Esophagus muscularis mucosa (tissue), 4 donors: ENCODE results near the gene ALDH8A1. TPM values are rescaled to one million over a fixed set of nuclear protein-coding genes. Genes with fewer than 3 reads are reported as not detected.

Experiments
- DNase-seq: peaks from one replicate; pipeline ENCODE4 v3.0.0-alpha.2; 2017; ENCODE audit errors: extremely low spot score
- H3K27ac ChIP-seq, 4 donors: fragments of 200-600 bp; sonication (generic); replicated peaks in 1 of 4; 1 replicate in 3 of 4; 2 replicates in 1 of 4; pipeline ENCODE4 v1.5.1; 2016 to 2019; ENCODE audit warnings: mild to moderate bottlenecking in 1 of 4
- H3K27me3 ChIP-seq, 4 donors: fragments of 200-600 bp; sonication (generic); one replicate each; pipeline versions ENCODE4 v1.5.1 to v1.6.0; 2016 to 2019
- H3K36me3 ChIP-seq, 4 donors: fragments of 200-600 bp; sonication (generic); one replicate each; pipeline ENCODE4 v1.5.1; 2016 to 2019
- H3K4me1 ChIP-seq, 4 donors: fragments of 200-600 bp; sonication (generic); one replicate each; pipeline ENCODE4 v1.5.1; 2016 to 2019
- H3K4me3 ChIP-seq, 4 donors: fragments of 200-600 bp; sonication (generic); 1 replicate in 2 of 4; 2 replicates in 2 of 4; pipeline ENCODE4 v1.5.1; 2016 to 2019; ENCODE audit warnings: mild to moderate bottlenecking in 4 of 4, moderate library complexity in 1 of 4
- H3K9me3 ChIP-seq, 4 donors: fragments of 200-600 bp; sonication (generic); 1 replicate in 3 of 4; 2 replicates in 1 of 4; pipeline ENCODE4 v1.5.1; 2016 to 2019
- CTCF ChIP-seq, 3 experiments: fragments of 200-600 bp in 2 of 3; fragments of 450-650 bp in 1 of 3; sonication (generic) in 2 of 3; IDR thresholded peaks; one replicate each; pipeline ENCODE4 v1.5.1; 2017 to 2019; ENCODE audit warnings: antibody characterized with exemption in 3 of 3, mild to moderate bottlenecking in 2 of 3, moderate library complexity in 1 of 3
- EP300 ChIP-seq: sonication (generic); formaldehyde crosslinking; IDR thresholded peaks from one replicate; pipeline ENCODE4 v1.6.1; 2017; ENCODE audit warnings: antibody characterized with exemption
- POLR2A ChIP-seq: fragments of 450-650 bp; IDR thresholded peaks from one replicate; pipeline ENCODE4 v1.6.1; 2017; ENCODE audit warnings: antibody characterized with exemption, moderate library complexity, mild to moderate bottlenecking, low read depth
- POLR2AphosphoS5 ChIP-seq, 2 donors: sonication (generic); formaldehyde crosslinking; IDR thresholded peaks; one replicate each; pipeline ENCODE4 v1.6.1; 2017; ENCODE audit warnings: antibody characterized with exemption in 2 of 2
- WGBS: methylation state at CpG from one replicate; pipeline ENCODE4 v1.1.5; 2018; 5-methylcytosine and 5-hydroxymethylcytosine counted together
- intact Hi-C: fragments of 100-400 bp; cut with DNase I; formaldehyde crosslinking; loops from one replicate; pipeline ENCODE4 v1.15.1; 2023
- total RNA-seq, 4 donors: library from RNA; depleted of rRNA; stranded (reverse); fragments of >200 nt; gene quantifications; one replicate each; pipeline versions ENCODE4 v1.1.0 to v1.2.1, GENCODE V29; 2016

ALDH8A1 gene, protein sequence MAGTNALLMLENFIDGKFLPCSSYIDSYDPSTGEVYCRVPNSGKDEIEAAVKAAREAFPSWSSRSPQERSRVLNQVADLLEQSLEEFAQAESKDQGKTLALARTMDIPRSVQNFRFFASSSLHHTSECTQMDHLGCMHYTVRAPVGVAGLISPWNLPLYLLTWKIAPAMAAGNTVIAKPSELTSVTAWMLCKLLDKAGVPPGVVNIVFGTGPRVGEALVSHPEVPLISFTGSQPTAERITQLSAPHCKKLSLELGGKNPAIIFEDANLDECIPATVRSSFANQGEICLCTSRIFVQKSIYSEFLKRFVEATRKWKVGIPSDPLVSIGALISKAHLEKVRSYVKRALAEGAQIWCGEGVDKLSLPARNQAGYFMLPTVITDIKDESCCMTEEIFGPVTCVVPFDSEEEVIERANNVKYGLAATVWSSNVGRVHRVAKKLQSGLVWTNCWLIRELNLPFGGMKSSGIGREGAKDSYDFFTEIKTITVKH
- total RNA-seq, result 1 to 10 TPM; 1.2 to 5.0 (median 2.0) TPM

GRCh38 chr6:134949927-134950326 lies at the start of gene ALDH8A1:
Gene ALDH8A1, minus strand, starts transcription at chr6:134950101. Its CDS starts 48 bp downstream, at chr6:134950053.
- no peak for TF ChIP-seq POLR2A
- TF ChIP-seq EP300, result no peak
- TF ChIP-seq POLR2AphosphoS5 (IDR thresholded peaks at IDR 0.05), result no peak
- 86% methylated on average over 4 of the region's 4 CpGs for WGBS
- Histone ChIP-seq H3K27me3 (no peaks in the 10 kb centered on the region), H3K4me1 (no peaks in the 10 kb centered on the region), H3K27ac (no peak within 1 kb of the TSS), H3K4me3 (no peak within 1 kb of the TSS), H3K36me3 (no peaks in the 10 kb centered on the region), H3K9me3 (no peaks in the 10 kb centered on the region)
- DNase-seq, result no peak
- intact Hi-C loops, result no loop called here

DNA sequence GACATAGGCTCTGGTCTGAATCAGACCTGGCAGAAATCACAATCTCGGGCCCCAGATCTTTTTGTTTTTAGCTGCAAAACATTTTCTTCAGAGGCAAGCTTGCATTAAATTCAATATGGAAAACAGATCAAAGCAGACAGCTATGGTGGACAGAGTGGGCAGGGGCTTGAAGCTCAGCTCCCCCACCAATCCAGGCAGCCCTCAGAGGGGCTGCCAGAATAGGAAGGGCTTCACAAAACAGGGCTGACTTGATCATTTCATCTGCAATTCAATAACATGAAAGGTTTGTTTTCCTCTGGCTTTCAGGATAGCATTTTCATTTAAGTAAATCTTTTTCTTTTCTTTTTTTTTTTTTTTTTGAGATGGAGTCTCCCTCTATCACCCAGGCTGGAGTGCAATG lies 49.2 kb upstream of the ALDH8A1 start:
- Histone ChIP-seq H3K27me3 (no peaks in the 10 kb centered on the region), H3K27ac (no peak overlapping the region), H3K9me3 (no peaks in the 10 kb centered on the region), H3K36me3 (peaks cover 0 to 31% (median 12%) of the 10 kb centered on the region in 4 donors), H3K4me3 (no peak overlapping the region), H3K4me1 (no peaks in the 10 kb centered on the region)
- TF ChIP-seq EP300 (no peak), POLR2A (no peak), CTCF (IDR thresholded peaks at IDR 0.05) (no peak), POLR2AphosphoS5 (IDR thresholded peaks at IDR 0.05) (no peak)
- 95% methylated on average over 1 of the region's 1 CpG for WGBS
- no peak for DNase-seq
- intact Hi-C loops, result no loop called here

- H3K27me3 ChIP-seq, result no peaks in the 10 kb centered on the region
- intact Hi-C loops, result no loop called here
Observed at GRCh38 chr6:134997133-134997995, 47.5 kb upstream of the ALDH8A1 start.

GRCh38 chr6:134995536-134995935 lies 45.6 kb upstream of the ALDH8A1 start:
- Histone ChIP-seq H3K4me3 (no peak overlapping the region), H3K4me1 (no peaks in the 10 kb centered on the region), H3K27ac (no peak overlapping the region), H3K36me3 (peaks cover 17 to 54% (median 30%) of the 10 kb centered on the region in 4 donors), H3K27me3 (no peaks in the 10 kb centered on the region), H3K9me3 (no peaks in the 10 kb centered on the region)
- no peak for DNase-seq
- TF ChIP-seq CTCF (IDR thresholded peaks at IDR 0.05) (no peak), POLR2AphosphoS5 (IDR thresholded peaks at IDR 0.05) (no peak), POLR2A (no peak), EP300 (no peak)
- 95% methylated on average over 1 of the region's 1 CpG for WGBS
- intact Hi-C loops, result no loop called here

More at GRCh38 chr6:134997133-134997995, 47.5 kb upstream of the ALDH8A1 start:
- Histone ChIP-seq H3K9me3 (no peaks in the 10 kb centered on the region), H3K27ac (no peak overlapping the region), H3K4me1 (no peaks in the 10 kb centered on the region), H3K36me3 (peaks cover 8 to 45% (median 20%) of the 10 kb centered on the region in 4 donors), H3K4me3 (no peak overlapping the region)
- no peak for TF ChIP-seq POLR2AphosphoS5 (IDR thresholded peaks at IDR 0.05)
- TF ChIP-seq EP300, result no peak
- no peak for TF ChIP-seq POLR2A
- TF ChIP-seq CTCF (IDR thresholded peaks at IDR 0.05), result no peak
- WGBS, result 98% methylated on average over 9 of the region's 9 CpGs
- DNase-seq, result no peak

- Histone ChIP-seq H3K4me1 (no peaks in the 10 kb centered on the region), H3K27ac (no peak overlapping the region), H3K9me3 (no peaks in the 10 kb centered on the region), H3K36me3 (peaks cover 17 to 57% (median 34%) of the 10 kb centered on the region in 4 donors), H3K4me3 (no peak overlapping the region), H3K27me3 (no peaks in the 10 kb centered on the region)
- intact Hi-C loops, result no loop called here
- TF ChIP-seq POLR2A (no peak), EP300 (no peak), CTCF (IDR thresholded peaks at IDR 0.05) (no peak), POLR2AphosphoS5 (IDR thresholded peaks at IDR 0.05) (no peak)
- DNase-seq, result no peak
Observed at GRCh38 chr6:134994431-134994830, 44.5 kb upstream of the ALDH8A1 start.
